Inflammatory macrophage (primary cell): ENCODE measurements around the gene FAM83G.
"Not testable (repeated sequence)": the region's sequence is repeated elsewhere in the genome, so short reads cannot be mapped to it uniquely, and the experiment has no call there.

ENCODE experiments used
- DNase-seq, 2 donors: peaks; one replicate each; pipeline ENCODE4 v3.0.0-alpha.2; 2020 to 2022

The FAM83G gene

DNA sequence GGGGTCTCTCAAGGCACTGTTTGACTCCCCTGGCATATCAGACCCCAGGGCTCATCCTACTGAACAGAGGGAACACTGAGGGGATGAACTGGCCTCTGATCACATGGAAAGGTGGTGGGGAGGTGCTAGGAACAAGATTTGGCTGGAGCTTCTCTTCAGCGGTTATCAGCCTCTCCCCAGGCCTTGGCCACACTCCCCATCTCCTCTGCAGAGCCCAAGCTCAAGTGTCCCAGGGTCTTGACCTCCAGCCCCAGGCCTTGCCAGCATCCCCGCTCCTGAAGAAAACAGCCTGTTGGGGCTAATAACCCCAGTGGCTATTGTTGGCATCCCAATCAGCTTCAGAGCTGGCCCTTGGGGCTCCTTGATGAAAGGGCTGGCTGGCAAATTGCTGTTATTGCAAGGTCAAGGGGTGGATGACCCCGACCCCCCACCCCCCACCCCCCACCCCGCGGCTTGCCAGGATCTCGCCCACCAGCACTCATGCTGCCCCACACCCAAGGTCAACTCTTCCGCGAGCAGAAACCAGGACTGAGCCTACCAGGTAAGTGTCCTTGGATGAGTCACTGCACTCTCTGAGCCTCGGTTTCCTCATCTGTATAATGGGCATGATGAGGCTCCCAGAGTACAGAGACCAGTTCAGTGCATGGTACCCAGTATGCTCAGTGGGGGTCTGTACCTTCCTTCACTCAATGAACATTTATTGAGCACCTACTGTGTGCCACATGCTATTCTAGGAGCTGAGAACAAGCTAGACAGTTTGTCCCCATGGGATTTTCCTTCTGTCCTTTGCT lies 18.8 kb upstream of the FAM83G start:
- DNase-seq, result no peak

- no peak for DNase-seq
Measured at GRCh38 chr17:19022747-19023146, 18.2 kb upstream of the FAM83G start.

GRCh38 chr17:19022128-19022527 lies 17.6 kb upstream of the FAM83G start:
- no peak for DNase-seq

DNA sequence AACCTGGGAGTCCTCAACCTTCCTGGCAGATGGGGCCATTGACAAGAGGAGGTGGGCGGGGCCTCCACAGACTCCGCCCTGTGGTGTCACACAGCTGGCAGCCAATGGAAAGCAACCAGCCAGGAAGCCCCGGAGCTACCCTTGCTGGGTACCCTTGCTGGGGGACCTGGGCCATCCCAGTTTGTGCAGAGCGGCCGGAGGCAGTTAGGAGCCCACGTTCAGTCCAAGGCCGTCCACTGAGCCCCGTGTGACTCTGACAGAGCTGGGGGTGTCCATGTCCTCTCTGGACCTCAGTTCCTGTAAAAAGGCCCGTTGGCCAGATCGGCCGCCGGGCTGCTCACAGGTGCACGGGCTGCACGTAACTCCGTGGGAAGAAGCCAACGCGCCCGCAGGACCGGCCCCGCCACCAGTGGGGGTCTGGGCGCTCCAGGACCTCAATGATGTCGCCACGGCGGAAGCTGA lies 17.1 kb upstream of the FAM83G start:
- no peak for DNase-seq

GRCh38 chr17:19021011-19021621 lies 16.6 kb upstream of the FAM83G start:
- DNase-seq, result not testable (repeated sequence)

DNA sequence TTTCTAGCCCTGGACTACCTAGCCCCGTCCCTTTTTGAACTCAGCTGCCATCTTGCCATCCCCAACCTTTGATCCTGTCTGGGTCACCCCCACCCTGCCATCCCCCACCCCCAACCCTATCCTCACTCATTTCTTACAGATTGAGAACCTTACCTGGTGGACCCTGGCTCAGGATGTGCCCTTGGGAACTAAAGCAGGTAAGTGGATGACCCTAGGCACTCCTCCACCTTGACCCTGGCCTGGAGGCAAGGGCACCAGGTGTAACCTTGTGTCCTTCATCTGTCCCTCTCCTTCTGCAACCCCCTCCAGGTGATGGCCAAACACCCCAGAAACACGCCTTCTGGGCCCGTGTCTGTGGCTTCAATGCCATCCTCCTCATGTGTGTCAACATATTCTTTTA lies 15.5 kb upstream of the FAM83G start:
- no peak for DNase-seq

GRCh38 chr17:19019041-19019941 lies 14.7 kb upstream of the FAM83G start:
- DNase-seq, result no peak

DNA sequence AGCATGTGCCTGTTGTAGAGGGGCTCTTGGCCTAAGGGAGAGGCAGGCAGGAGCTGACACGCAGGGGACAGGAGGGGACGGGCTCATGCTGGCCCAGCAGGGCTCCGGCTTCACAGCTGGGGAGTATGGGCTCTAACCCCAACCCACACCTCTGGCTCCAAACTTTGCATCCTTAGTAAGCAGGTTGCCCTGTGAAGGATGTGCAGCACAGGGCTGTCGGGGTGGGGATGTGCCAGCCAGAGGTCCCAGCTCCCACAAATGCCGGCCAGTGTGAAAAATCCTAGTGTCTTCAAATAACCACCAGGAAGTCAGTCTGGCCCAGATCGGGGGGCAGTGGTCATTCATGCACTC lies 14.0 kb upstream of the FAM83G start:
- DNase-seq, result no peak

- no peak for DNase-seq
Measured at GRCh38 chr17:19017804-19018599, 13.4 kb upstream of the FAM83G start.

DNA sequence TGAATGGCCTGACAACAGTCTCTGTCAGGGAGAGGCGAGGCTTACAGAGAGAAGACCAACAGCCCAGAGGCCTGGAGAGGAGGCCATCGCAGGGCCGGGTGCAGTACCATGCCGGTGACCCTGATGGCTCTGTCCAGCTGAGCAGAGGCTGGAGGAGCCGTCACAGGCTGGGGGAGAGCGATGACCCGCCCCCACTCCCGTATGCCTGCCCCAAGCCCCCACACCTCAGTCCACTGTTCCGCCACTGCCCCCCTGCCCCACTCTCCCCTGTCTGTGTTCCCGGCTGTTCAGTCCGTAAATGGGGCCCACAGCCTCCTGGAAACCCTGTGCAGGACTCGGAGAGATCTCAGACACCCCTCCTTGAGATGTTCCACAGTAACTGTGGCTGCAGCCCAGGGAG lies 12.8 kb upstream of the FAM83G start:
- DNase-seq, result no peak

- DNase-seq, result no peak
Measured at GRCh38 chr17:19016881-19017280, 12.3 kb upstream of the FAM83G start.

DNA sequence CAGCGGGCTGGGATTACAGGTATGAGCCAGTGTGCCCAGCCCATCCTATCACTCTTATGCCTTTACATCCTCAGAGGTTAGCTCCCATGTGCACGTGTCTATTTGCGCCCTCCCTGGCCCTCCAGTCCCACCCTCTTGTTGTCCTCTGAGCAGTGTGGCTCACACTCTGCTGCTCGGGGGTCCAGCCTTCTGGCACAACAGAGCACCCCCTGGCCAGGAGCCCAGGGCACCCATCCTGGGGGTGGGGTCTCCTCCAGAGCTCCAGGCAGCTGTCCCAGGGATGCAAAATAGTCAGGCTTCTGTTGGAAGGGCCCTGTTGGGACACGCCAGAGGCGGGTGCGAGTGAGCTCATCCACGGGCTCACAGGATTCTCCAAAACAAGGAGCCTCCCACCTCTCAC lies 11.7 kb upstream of the FAM83G start:
- no peak for DNase-seq

GRCh38 chr17:19015428-19015827 lies 10.9 kb upstream of the FAM83G start:
- DNase-seq, result no peak

DNA sequence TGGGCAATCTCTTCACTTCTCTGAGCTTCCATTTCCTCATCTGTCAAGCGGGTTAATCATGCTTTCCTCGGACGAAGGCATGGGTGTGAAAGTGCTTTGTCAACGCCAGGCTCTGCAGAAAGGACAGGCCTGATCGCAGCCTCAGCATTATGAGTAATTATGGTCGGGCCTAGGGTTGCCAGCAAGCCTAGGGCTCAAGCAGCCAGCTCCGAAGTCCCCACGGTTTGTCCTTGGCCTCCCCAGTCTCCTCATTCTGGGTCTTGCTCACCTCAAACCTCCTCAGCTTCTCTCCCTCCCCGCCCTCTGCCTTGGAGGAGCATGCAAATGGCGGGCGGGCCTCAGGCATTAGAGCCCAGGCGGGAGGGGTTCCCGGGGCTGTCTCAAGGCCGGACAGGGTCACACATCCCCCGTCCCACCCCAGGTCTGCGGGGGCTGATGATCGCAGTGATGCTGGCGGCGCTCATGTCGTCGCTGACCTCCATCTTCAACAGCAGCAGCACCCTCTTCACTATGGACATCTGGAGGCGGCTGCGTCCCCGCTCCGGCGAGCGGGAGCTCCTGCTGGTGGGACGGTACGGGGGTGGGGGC lies 10.2 kb upstream of the FAM83G start:
- no peak for DNase-seq

DNA sequence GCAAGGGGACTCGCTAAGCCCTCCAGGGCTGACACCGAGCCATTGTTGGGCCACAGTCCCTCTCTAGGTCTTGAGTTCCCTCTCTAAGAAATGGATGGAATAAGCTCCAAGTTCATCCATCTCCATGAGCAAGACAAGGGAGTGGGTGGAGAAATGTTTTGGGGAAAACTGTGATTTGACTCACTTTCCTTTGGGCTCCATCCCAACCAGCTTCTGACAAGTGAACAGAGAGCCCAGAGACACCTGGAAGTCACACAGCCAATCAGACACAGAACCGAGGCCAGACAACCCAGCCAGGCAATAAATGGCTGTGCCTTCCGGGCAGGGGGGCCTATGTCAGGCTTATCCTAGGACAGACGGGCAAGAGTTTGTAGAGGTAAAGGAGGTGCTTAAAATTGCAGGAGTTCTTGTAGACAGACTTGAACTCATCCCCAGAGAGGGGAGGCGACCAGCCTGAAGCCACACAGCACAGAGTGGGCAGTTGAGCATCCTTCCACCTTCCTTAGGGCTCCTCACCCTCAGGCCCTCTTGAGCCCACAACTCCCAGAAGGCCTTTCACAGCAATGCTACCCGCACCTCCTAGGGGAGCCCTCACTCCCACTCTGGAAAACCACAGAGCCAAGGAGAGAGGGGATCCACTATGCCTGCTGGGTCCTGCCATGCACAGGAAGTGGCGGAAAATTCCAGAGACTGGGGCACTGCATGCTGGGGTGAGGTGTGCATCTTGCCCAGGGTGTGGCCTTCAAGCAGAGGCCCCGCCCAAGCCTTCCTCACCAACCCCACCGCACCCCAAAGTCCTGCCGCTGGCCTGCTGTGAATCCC lies 9.5 kb upstream of the FAM83G start:
- DNase-seq, result no peak

GRCh38 chr17:19013226-19013625 lies 8.7 kb upstream of the FAM83G start:
- DNase-seq, result no peak

DNA sequence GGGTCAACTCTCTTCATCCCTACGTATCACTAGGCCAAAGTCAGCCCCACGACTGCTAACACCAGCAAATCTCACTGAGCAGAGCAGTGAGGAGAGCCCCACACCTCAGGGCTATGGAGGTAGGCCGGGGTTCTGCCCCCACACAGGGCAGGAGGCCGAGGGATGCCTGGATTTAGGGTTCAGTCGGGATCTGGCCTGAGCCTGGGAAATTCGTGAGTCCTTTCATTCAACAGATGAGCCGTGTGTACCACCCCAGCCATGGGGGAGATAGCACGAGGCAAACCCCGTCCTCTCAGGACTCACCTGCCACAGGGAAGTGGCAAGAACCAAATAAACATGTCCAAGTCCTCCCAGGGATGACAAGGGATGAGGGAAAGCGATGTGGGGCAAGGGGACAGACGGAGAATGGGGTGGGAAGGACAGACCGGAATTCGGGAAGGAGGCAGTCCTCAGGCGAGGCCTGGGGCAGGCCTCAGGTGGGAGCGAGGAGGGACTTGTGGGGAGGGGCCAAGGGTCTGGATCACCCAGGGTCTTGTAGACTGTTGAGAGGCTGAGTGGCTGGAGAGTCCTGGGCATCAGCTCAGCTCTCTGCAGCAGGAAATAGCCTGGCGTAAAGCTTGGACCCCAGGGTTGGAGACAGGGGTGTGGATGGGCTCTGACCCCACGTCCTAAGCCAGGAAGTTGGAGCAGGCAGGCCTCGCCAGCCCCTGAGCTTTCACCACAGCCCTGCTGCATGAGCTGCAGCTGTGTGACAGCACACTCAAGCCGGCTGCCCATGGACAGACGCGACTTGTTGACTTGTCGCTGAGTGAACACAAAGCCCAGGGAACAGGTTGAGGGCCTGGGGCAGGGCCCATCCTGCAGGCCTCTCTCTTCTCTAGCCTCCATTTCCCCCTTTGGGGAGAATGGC lies 7.9 kb upstream of the FAM83G start:
- no peak for DNase-seq

DNA sequence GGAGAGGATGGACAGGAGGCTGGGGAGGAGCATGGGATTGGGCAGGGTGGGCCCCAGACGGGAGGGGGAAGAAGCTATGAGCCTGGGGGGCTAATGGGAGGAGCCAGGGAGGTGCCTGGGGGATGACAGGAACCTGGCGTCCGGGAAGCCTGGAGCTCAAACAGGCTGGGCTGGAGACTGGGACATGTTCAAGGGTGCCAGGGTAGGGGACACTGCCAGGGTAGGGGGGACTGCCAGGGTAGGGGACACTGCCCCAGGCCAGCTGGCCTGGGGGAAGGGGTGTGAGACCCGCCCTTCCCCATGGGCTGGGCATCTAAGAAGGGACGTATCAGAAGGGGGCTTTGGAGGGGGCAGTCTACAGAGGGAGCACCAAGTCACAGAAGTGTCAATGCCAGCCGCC lies 7.0 kb upstream of the FAM83G start:
- no peak for DNase-seq

DNA sequence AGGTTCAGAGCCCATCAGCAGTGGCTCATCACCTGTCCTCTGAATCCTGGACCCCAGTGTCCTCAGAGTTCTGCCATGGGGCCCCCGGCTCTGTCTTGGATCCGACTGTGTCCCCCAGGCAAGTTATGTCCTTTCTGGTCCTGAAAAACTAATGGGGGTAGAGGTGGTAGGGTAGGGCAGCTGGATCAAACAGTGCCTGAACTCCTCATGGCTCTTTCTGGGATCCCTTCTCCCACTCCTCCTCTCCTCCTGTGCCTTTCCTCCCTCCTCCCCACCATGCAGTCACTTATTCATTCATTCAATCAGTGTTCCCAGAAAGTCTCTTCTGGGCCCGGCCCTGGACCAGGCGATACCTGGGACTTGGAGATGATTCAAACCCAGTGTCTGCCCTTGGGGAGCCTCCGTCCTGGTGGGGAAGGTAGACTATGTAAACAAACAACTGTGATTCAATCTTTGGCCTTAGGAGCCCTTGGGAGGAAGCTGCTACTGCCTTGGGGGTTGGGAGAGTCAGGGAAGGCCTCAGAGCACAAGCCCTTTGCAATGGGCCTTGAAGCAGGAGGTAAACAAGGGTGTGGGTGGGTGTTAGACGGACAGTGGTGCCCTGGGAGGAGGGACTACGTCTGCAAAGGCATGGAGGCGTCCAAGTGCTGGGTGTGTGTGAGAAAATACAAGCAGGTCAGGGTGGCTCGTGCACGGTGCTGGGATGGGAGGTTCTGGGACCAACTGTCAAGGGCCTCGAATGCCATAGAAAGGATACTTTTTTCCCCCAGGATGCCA lies 6.4 kb upstream of the FAM83G start:
- DNase-seq, result no peak
